Spleen (tissue), 11 donors: Measurements from ENCODE around the gene OR7G2. TPM values are rescaled to one million over a fixed set of nuclear protein-coding genes. Genes with fewer than 3 reads are reported as not detected.

ENCODE experiments used
- DNase-seq: peaks from one replicate; pipeline ENCODE4 v3.0.0-alpha.2; 2020
- H3K27ac ChIP-seq, 8 donors: fragments of 200-600 bp; sonication (generic) in 7 of 8; 1 replicate in 4 of 8; 2 replicates in 4 of 8; pipeline versions ENCODE4 v1.5.0 to v1.8.0; 2016 to 2021; ENCODE audit warnings: inconsistent platforms in 4 of 8, mild to moderate bottlenecking in 4 of 8, moderate library complexity in 1 of 8
- H3K27me3 ChIP-seq, 7 donors: fragments of 200-600 bp; sonication (generic) in 6 of 7; replicated peaks in 1 of 7; 1 replicate in 4 of 7; 2 replicates in 3 of 7; pipeline versions ENCODE4 v1.5.0 to v1.8.0; 2016 to 2021; ENCODE audit warnings: inconsistent platforms in 3 of 7, mild to moderate bottlenecking in 1 of 7
- H3K36me3 ChIP-seq, 6 donors: fragments of 200-600 bp; sonication (generic) in 5 of 6; 1 replicate in 4 of 6; 2 replicates in 2 of 6; pipeline versions ENCODE4 v1.5.0 to v1.8.0; 2016 to 2021; ENCODE audit warnings: inconsistent platforms in 2 of 6
- H3K4me1 ChIP-seq, 6 donors: fragments of 200-600 bp; sonication (generic) in 5 of 6; 1 replicate in 3 of 6; 2 replicates in 3 of 6; pipeline versions ENCODE4 v1.5.0 to v1.8.0; 2016 to 2021; ENCODE audit warnings: inconsistent platforms in 3 of 6
- H3K4me3 ChIP-seq, 8 donors: fragments of 200-600 bp; sonication (generic) in 7 of 8; 1 replicate in 4 of 8; 2 replicates in 4 of 8; pipeline versions ENCODE4 v1.5.0 to v1.8.0; 2016 to 2021; ENCODE audit warnings: inconsistent platforms in 4 of 8, mild to moderate bottlenecking in 4 of 8, moderate library complexity in 2 of 8
- H3K9me3 ChIP-seq, 8 donors: fragments of 200-600 bp; sonication (generic) in 7 of 8; 1 replicate in 4 of 8; 2 replicates in 4 of 8; pipeline versions ENCODE4 v1.5.0 to v1.8.0; 2016 to 2021; ENCODE audit warnings: inconsistent platforms in 4 of 8
- POLR2A ChIP-seq, 3 donors: fragments of 450-650 bp; IDR thresholded peaks; one replicate each; pipeline ENCODE4 v1.5.1; 2017; ENCODE audit warnings: antibody characterized with exemption in 3 of 3, mild to moderate bottlenecking in 1 of 3
- POLR2AphosphoS5 ChIP-seq, 3 donors: sonication (generic); formaldehyde crosslinking; IDR thresholded peaks; one replicate each; pipeline ENCODE4 v1.5.1; 2017; ENCODE audit warnings: antibody characterized with exemption in 3 of 3
- WGBS, 5 donors: extraction: QIAGEN DNeasy Blood & Tissue Kit in 3 of 5; methylation state at CpG; one replicate each; pipeline versions ENCODE4 v1.1.5 to v1.1.7; 2013 to 2018; 5-methylcytosine and 5-hydroxymethylcytosine counted together
- intact Hi-C: fragments of 100-400 bp; cut with DNase I; formaldehyde crosslinking; loops from one replicate; pipeline ENCODE4 v1.15.0; 2023; ENCODE audit warnings: low total_unique reads
- polyA plus RNA-seq, 3 donors: library from polyadenylated mRNA; stranded (reverse); fragments of 200-250 nt; gene quantifications; one replicate each; pipeline ENCODE4 v1.2.1, GENCODE V29; 2013
- total RNA-seq, 7 donors: library from RNA; depleted of rRNA in 3 of 7; stranded (reverse); fragments of >200 nt in 3 of 7; fragmentation: NEBNext Ultra II Directional in 4 of 7; extraction: Animal tissue kit (Norgen Biotek cat#: 25700) in 4 of 7; gene quantifications; one replicate each; pipeline versions ENCODE4 v1.1.0 to v1.2.1, GENCODE V29; 2016 to 2021
- TF ChIP-seq, protein P1 (sequence below), 11 experiments: fragments of 200-600 bp in 7 of 11; fragments of 450-650 bp in 4 of 11; sonication (generic) in 4 of 11; IDR thresholded peaks in 8 of 11; conservative IDR thresholded peaks in 3 of 11; 1 replicate in 7 of 11; 2 replicates in 4 of 11; pipeline versions ENCODE4 v1.4.0 to v1.8.0; 2016 to 2021; ENCODE audit warnings: antibody characterized with exemption in 11 of 11, inconsistent platforms in 4 of 11, mild to moderate bottlenecking in 1 of 11
- donor health status: healthy with polysubstance abuse.
- donor health status: DM: no; HTN: no; CAD: no; lungs with moderate emphysema.
- donor health status: DM: no; HTN: no; CAD: no.
- donor health status: Bipolar disorder and iron deficiency.
- donor health status: healthy.
- donor health status: DM: no; HTN: no; CAD: no.
- donor health status: DM: yes; HTN: yes; CAD: no.

The OR7G2 gene
- total and polyA plus RNA-seq, 10 donors: not detected

DNA sequence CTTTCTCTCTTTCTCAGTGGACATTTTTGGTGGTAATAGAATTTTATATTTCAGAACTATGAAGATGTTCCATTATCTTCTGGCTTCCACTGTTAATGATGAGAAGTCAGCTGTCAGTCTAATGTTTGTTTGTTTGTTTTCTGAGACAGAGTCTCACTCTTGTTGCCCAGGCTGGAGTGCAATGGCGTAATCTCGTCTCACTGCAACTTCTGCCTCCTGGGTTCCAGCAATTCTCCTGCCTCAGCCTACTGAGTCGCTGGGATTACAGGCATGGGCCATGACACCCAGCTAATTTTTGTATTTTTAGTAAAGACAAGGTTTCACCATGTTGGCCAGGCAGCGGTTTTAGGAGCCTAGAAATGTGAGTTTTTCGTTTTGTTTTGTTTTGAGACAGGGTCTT lies 37.6 kb upstream of the OR7G2 start:
- WGBS, 5 donors: 95 to 99% (median 97%) methylated on average over 5 of the region's 5 CpGs
- H3K4me3 ChIP-seq: no peak overlapping the region
- no peaks in the 10 kb centered on the region for H3K27me3 ChIP-seq
- no peak overlapping the region for H3K27ac ChIP-seq
- H3K36me3 ChIP-seq: peaks cover 0 to 69% (median 17%) of the 10 kb centered on the region in 6 donors
- intact Hi-C loops: loop anchor here (10.0 kb wide), 1 partner anchor 60 kb away; no protein-coding TSS in a partner anchor
- TF ChIP-seq, protein P1, sequence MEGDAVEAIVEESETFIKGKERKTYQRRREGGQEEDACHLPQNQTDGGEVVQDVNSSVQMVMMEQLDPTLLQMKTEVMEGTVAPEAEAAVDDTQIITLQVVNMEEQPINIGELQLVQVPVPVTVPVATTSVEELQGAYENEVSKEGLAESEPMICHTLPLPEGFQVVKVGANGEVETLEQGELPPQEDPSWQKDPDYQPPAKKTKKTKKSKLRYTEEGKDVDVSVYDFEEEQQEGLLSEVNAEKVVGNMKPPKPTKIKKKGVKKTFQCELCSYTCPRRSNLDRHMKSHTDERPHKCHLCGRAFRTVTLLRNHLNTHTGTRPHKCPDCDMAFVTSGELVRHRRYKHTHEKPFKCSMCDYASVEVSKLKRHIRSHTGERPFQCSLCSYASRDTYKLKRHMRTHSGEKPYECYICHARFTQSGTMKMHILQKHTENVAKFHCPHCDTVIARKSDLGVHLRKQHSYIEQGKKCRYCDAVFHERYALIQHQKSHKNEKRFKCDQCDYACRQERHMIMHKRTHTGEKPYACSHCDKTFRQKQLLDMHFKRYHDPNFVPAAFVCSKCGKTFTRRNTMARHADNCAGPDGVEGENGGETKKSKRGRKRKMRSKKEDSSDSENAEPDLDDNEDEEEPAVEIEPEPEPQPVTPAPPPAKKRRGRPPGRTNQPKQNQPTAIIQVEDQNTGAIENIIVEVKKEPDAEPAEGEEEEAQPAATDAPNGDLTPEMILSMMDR (IDR thresholded peaks at IDR 0.05 in 8 of 11, conservative IDR thresholded peaks at IDR 0.05 in 3 of 11): no peak
- no peak for TF ChIP-seq POLR2A (IDR thresholded peaks at IDR 0.05)
- H3K4me1 ChIP-seq: peaks cover 13 to 52% (median 24%) of the 10 kb centered on the region in 6 donors
- peaks cover 12 to 55% (median 38%) of the 10 kb centered on the region in 8 donors for H3K9me3 ChIP-seq
- no peak for DNase-seq

- Histone ChIP-seq H3K4me3 (peak within 1 kb of the TSS; percentile 90 to 96 (median 93)), H3K27me3 (no peaks in the 10 kb centered on the region), H3K4me1 (peaks cover 17 to 52% (median 34%) of the 10 kb centered on the region in 6 donors), H3K27ac (peak within 1 kb of the TSS; percentile 81 to 93 (median 90)), H3K36me3 (peaks cover 0 to 24% (median 9%) of the 10 kb centered on the region in 6 donors), H3K9me3 (peaks cover 10 to 26% (median 19%) of the 10 kb centered on the region in 8 donors)
- TF ChIP-seq POLR2AphosphoS5 (IDR thresholded peaks at IDR 0.05) (peak; percentile 82 to 90 (median 86)), POLR2A (IDR thresholded peaks at IDR 0.05) (peak in 1 of 3 donors; percentile 28)
- TF ChIP-seq, protein P1 (IDR thresholded peaks at IDR 0.05 in 8 of 11, conservative IDR thresholded peaks at IDR 0.05 in 3 of 11): peak in 2 of 11 experiments; percentile 26 to 28
- intact Hi-C loops: loop anchor here (10.0 kb wide), 1 partner anchor 64 kb away; no protein-coding TSS in a partner anchor
- 0 to 1% (median 0%) methylated on average over 40 to 43 of the region's 43 CpGs for WGBS, 5 donors
- peak; percentile 95 for DNase-seq
Observed at GRCh38 chr19:9140159-9140874, 33.0 kb upstream of the OR7G2 start, which contains the start of gene ZNF317. TSS of gene ZNF317 (plus strand) at chr19:9140397. CDS start at chr19:9156017, 15,620 bp downstream.

GRCh38 chr19:9139609-9140158 lies 32.4 kb upstream of the OR7G2 start:
- H3K27me3 ChIP-seq: no peaks in the 10 kb centered on the region
- 29 to 35% (median 31%) methylated on average over 8 of the region's 8 CpGs for WGBS, 5 donors

More at GRCh38 chr19:9139609-9140158, 32.4 kb upstream of the OR7G2 start:
- H3K4me1 ChIP-seq: peaks cover 17 to 52% (median 34%) of the 10 kb centered on the region in 6 donors
- H3K9me3 ChIP-seq: peaks cover 4 to 20% (median 12%) of the 10 kb centered on the region in 8 donors
- peaks cover 0 to 18% (median 4%) of the 10 kb centered on the region in 6 donors for H3K36me3 ChIP-seq
- intact Hi-C loops: loop anchor here (5.0 to 10.0 kb wide), 2 partner anchors 65 to 658 kb away; no protein-coding TSS in a partner anchor
- TF ChIP-seq POLR2AphosphoS5 (IDR thresholded peaks at IDR 0.05) (no peak), POLR2A (IDR thresholded peaks at IDR 0.05) (no peak)
- TF ChIP-seq, protein P1 (IDR thresholded peaks at IDR 0.05 in 8 of 11, conservative IDR thresholded peaks at IDR 0.05 in 3 of 11): no peak
- no peak for DNase-seq
- H3K27ac ChIP-seq: peak overlapping the region; percentile 81 to 93 (median 90)
- peak overlapping the region; percentile 90 to 96 (median 93) for H3K4me3 ChIP-seq
